SIG-M5 treated with dmso at 0.1 percent for 504 hours (cell line): ENCODE data around the gene STOX2.

ENCODE experiments used
- DNase-seq: peaks from one replicate; lab custom pipeline; 2025; ENCODE audit not compliant: unreplicated experiment; lab: John Stamatoyannopoulos, UW

STOX2 gene

GRCh38 chr4:184067931-184068554, 162.9 kb downstream of the STOX2 start:
- DNase-seq, result no peak
